Chondrocyte (in vitro differentiated cells): Measurements from ENCODE around the gene SH3BP5. TPM values are rescaled to one million over a fixed set of nuclear protein-coding genes. Genes with fewer than 3 reads are reported as not detected.

Experiments
- DNase-seq: peaks from one replicate; pipeline ENCODE4 v3.0.0; 2021; ENCODE audit warnings: mixed read lengths, low spot score
- H3K27ac Mint-ChIP-seq: one replicate; pipeline ENCODE4 v1.8.0; 2021; ENCODE audit warnings: mild to moderate bottlenecking, moderate library complexity, mixed read lengths; ENCODE audit not compliant: unreplicated experiment
- H3K27me3 Mint-ChIP-seq: 2 replicates; pipeline ENCODE4 v1.8.0; 2021; ENCODE audit warnings: low read depth, mixed read lengths
- H3K36me3 Mint-ChIP-seq: 2 replicates; pipeline ENCODE4 v1.8.0; 2021; ENCODE audit warnings: low read depth, mixed read lengths
- H3K4me1 Mint-ChIP-seq: 2 replicates; pipeline ENCODE4 v1.8.0; 2021; ENCODE audit warnings: low read depth, mild to moderate bottlenecking, mixed read lengths
- H3K4me3 Mint-ChIP-seq: one replicate; pipeline ENCODE4 v1.8.0; 2021; ENCODE audit warnings: mild to moderate bottlenecking, moderate library complexity, mixed read lengths; ENCODE audit not compliant: unreplicated experiment
- H3K9me3 Mint-ChIP-seq: 2 replicates; pipeline ENCODE4 v1.8.0; 2021; ENCODE audit warnings: low read depth, mixed read lengths
- total RNA-seq: library from RNA; stranded (reverse); gene quantifications from 3 replicates; pipeline ENCODE4 v1.2.1, GENCODE V29; 2021
- TF ChIP-seq, protein P1 (sequence below): fragments of 200-600 bp; sonication (generic); IDR thresholded peaks from 2 replicates; pipeline ENCODE4 v1.5.0; 2021; ENCODE audit warnings: antibody characterized with exemption, mild to moderate bottlenecking, moderate library complexity

The SH3BP5 gene
- total RNA-seq, 1 donor from 2014 or later, result 13.5 TPM

DNA sequence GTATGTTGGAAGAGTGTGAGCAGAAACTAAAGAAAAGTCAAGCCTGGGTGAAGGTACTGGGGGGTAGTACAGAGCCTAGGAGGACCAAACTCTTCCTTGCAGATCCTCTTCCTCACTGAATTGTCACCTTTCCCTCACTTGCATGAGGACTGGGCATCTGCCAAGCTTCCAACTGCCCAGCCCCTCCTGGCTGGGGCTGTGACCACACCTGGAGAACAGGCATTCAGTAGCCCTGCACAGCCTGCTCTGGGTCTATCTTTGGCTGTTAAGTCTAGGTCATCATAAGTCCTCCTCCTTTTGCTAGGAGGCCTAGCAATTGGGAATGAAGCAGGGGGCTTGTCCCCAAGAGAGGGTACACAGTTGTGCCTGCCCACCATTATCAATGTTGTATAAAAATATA is 71.1 kb downstream of the SH3BP5 start:
- no peaks in the 10 kb centered on the region for H3K9me3 Mint-ChIP-seq
- H3K27me3 Mint-ChIP-seq, result no peaks in the 10 kb centered on the region
- DNase-seq, result no peak
- no peak overlapping the region for H3K27ac Mint-ChIP-seq
- TF ChIP-seq, protein P1, sequence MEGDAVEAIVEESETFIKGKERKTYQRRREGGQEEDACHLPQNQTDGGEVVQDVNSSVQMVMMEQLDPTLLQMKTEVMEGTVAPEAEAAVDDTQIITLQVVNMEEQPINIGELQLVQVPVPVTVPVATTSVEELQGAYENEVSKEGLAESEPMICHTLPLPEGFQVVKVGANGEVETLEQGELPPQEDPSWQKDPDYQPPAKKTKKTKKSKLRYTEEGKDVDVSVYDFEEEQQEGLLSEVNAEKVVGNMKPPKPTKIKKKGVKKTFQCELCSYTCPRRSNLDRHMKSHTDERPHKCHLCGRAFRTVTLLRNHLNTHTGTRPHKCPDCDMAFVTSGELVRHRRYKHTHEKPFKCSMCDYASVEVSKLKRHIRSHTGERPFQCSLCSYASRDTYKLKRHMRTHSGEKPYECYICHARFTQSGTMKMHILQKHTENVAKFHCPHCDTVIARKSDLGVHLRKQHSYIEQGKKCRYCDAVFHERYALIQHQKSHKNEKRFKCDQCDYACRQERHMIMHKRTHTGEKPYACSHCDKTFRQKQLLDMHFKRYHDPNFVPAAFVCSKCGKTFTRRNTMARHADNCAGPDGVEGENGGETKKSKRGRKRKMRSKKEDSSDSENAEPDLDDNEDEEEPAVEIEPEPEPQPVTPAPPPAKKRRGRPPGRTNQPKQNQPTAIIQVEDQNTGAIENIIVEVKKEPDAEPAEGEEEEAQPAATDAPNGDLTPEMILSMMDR, result no peak
- no peak overlapping the region for H3K4me3 Mint-ChIP-seq
- H3K36me3 Mint-ChIP-seq, result peaks cover 20% of the 10 kb centered on the region
- peaks cover 6% of the 10 kb centered on the region for H3K4me1 Mint-ChIP-seq

DNA sequence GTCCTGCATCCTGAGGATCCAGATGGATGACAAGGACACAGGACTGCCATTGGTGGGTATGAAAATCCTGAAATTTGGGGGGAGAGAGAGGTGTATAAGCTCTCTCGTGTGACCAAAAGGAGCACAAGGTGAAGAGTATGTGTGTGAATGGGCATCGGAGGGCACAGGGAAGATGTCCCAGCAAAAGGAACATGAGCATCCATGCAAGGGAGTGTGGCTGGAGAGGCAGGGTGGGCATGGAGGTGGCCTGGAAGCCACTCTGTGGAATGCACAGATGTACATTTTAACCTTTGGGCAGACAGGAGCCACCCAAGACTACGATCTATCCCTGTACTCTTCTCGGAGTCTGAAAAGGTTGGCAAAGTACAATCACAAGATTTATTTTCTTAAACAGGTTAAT is 71.9 kb downstream of the SH3BP5 start:
- Mint-ChIP-seq H3K36me3 (peaks cover 27% of the 10 kb centered on the region), H3K9me3 (no peaks in the 10 kb centered on the region), H3K27ac (no peak overlapping the region), H3K4me3 (no peak overlapping the region), H3K4me1 (peaks cover 6% of the 10 kb centered on the region), H3K27me3 (no peaks in the 10 kb centered on the region)
- TF ChIP-seq, protein P1, result no peak
- no peak for DNase-seq

- Mint-ChIP-seq H3K27ac (no peak overlapping the region), H3K36me3 (peaks cover 29% of the 10 kb centered on the region), H3K4me3 (no peak overlapping the region), H3K27me3 (no peaks in the 10 kb centered on the region), H3K4me1 (no peaks in the 10 kb centered on the region), H3K9me3 (no peaks in the 10 kb centered on the region)
- DNase-seq, result no peak
- TF ChIP-seq, protein P1, result no peak
These were observed 73.7 kb downstream of the SH3BP5 start for GRCh38 chr3:15258720-15259119.

DNA sequence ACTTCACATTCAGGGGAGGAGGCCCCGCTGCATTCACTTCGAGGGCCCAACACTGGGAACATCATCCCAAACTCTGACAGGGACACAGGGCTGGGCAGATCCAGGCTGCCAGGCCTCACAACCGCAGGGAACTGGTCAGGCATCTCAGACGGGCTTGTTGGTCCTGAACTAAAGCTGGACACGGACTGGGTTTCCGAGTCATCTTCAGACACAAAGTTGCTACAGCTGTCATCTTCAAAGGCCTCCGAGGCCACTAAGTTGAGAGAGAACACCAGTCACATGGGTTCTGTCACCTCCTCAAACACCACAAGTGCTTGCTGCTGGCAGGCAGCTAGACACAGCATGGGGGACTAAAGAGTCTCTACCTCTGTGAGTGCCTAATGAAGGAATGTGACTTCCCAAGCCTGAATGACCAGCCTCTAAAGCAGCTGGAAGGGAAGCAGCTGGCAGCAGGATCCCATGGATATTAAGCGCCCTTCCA is 75.5 kb downstream of the SH3BP5 start:
- no peaks in the 10 kb centered on the region for H3K4me1 Mint-ChIP-seq
- H3K9me3 Mint-ChIP-seq, result no peaks in the 10 kb centered on the region
- no peak overlapping the region for H3K4me3 Mint-ChIP-seq
- TF ChIP-seq, protein P1, result no peak
- H3K27ac Mint-ChIP-seq, result peak overlapping the region; percentile 36
- DNase-seq, result no peak
- H3K36me3 Mint-ChIP-seq, result peaks cover 37% of the 10 kb centered on the region
- no peaks in the 10 kb centered on the region for H3K27me3 Mint-ChIP-seq

- TF ChIP-seq, protein P1, result no peak
- Mint-ChIP-seq H3K4me1 (no peaks in the 10 kb centered on the region), H3K36me3 (peaks cover 45% of the 10 kb centered on the region), H3K27ac (no peak overlapping the region), H3K9me3 (no peaks in the 10 kb centered on the region), H3K27me3 (no peaks in the 10 kb centered on the region), H3K4me3 (no peak overlapping the region)
- DNase-seq, result no peak
These were observed 77.2 kb downstream of the SH3BP5 start for GRCh38 chr3:15255215-15255614.
